SW 1271 (cell line): ENCODE results near the gene NRAP.

ENCODE experiments used
- DNase-seq, 2 experiments: peaks; one replicate each; lab custom pipeline; 2025; lab: John Stamatoyannopoulos, UW

Gene NRAP

GRCh38 chr10:113663908-113664307 lies at the start of gene NRAP:
Gene NRAP (minus strand): TSS chr10:113664041. CDS start chr10:113663882, 159 bp downstream.
- DNase-seq = no peak

GRCh38 chr10:113713640-113713982 lies 49.8 kb upstream of the NRAP start:
- no peak for DNase-seq

- DNase-seq = no peak
These were observed 49.2 kb upstream of the NRAP start for GRCh38 chr10:113712755-113713639.

DNA sequence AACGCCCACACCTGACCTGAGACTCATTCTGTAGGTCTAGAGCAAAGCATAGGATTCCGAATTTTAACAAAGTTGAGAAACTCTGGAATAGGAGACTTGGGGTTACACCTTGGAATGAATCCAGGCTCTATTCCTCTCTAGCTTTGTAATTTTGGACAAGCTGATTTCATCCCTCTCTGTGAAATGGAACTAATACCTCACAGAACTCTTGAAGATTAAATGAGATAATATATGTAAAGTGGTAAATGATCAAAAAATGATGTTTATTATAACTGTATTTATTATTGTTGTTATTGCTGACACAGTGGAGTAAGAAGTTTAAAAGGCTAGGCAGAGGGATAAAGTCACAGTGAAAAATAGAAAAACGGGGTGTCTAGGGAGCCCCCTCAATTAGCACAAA lies 48.2 kb upstream of the NRAP start:
- DNase-seq = no peak

DNA sequence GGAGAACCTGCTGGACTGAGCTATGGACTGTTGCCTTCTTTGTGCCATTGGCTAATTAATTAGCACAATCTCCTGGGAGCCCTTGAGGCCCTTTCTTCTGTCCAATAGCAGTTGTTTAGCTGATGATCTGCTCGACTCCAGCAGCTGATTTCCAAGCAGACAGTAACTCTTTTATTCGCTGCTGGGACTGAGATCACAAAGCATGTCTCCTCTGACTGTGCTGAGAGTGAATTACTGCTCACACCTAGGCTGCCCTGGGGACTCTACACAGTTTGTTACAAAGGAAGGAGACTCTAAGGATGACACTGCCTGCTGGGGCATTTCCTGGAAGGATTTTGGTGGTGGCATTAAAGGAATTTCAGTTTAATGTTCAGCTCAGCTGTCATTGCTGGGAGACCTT lies 47.3 kb upstream of the NRAP start:
- no peak for DNase-seq

- DNase-seq = peak in 1 of 2 experiments; percentile 4
These were observed 45.5 kb upstream of the NRAP start for GRCh38 chr10:113709221-113709838.

- DNase-seq = no peak
These were observed 44.8 kb upstream of the NRAP start for GRCh38 chr10:113708640-113709039.

DNA sequence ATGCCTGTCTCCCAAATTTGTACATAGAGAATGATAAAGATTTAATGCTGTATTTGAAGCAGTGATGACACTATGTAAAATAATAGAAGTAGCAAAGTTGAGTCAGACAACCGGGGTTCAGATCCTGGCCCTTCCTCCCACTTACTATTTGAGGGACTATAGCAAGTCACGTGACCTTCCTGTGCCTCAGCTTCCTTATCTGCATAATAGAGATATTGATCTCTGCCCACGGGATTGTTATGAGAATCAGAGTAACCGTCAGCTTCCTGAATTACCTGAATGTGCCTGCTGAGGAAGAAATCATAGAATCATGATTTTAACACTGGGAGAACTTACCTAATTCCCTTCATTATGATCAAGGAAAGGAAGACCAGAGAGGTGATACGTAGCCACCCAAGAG lies 42.8 kb upstream of the NRAP start:
- no peak for DNase-seq

- no peak for DNase-seq
These were observed 41.5 kb upstream of the NRAP start for GRCh38 chr10:113705344-113705652.

DNA sequence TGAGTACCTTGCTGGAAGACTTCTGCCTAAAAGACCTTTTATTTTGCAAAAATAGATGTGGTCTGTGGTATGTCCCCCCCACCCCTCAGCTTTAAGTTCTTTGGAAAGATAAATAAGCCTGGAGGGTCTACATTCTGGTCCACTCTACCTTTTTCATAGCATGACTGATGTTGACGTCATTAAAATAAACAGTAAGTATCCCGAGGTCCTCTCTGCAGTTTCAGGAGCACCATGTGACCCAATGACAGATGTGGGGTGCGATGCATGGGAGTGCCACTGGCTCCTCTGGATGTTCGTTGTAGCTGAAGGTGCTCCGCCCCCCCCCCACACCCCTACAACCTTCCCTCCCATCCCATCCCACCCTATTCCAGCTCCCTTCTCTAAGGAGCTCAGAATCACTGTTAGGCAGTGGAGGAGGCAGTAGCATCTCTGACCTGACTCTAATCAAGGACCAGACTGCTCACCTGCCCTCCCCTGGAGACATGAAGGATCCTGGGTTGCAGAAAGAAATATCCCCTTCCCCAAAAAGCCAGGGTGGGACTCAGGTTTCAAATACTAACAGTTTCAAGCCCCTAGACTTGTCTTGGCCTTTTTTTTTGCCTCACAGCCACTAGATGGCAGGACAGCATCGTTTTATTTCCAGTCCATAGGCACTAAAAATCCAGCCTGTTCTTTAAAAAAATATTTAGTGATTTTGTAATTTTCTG lies 40.9 kb upstream of the NRAP start:
- peak in 1 of 2 experiments; percentile 12 for DNase-seq

DNA sequence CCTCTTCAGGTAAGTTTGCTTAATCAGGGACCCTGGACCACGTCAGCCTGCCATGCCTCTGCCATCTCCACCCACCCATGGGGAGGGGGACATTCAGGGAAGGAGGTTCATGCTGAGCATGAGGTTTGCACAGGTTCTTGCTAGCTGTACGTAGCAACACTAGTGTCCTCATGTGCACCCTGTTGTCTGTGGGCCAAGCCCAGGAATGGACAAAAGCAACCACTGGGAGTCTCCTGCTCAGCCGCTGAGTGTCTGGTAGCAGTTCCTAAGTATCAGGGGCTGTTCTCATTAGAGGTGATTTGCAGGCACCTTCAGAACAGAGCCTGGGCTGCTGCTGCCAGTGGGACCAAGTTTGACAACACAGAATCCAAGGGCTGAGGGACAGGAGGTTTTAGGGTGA lies 33.8 kb upstream of the NRAP start:
- DNase-seq = no peak

- DNase-seq = no peak
These were observed 31.9 kb upstream of the NRAP start for GRCh38 chr10:113695691-113696090.

DNA sequence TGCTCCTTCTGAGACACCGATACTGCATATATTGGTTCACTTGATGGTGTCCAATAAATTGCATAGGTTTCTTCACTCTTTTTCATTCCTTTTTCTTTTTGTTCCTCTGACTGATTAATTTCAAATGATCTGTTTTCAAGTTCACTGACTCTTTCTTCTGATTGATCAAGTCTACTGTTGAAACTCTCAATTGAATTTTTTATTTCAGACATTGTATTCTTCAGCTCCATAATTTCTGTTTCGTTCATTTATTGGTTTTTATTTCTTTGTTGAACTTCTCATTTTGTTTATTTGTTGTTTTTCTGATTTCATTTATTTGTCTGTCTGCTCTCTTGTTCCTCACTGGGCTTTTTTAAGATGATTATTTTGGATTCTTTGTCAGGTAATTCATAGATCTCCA lies 29.5 kb upstream of the NRAP start:
- DNase-seq = no peak

- DNase-seq = no peak
These were observed 28.4 kb upstream of the NRAP start for GRCh38 chr10:113692271-113692670.

DNA sequence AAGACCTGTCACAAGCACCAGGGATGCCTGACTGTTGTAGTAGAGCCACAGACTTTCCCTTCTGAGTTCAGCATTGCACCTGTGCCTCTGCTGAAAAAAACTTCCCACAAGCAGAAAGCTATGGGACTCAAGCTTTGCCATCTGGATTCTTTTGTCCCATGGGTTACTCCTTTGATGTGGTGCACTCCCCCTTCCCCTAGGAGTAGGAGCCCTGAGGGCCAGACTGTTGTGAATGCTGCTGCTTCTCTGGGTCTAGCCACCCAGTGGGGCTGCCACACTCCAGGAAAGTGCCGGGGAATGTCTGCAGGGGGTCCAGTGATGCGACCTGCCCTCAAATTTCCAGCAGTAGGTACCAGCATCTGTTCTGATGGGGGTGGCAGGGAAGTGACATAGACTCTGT lies 27.5 kb upstream of the NRAP start:
- DNase-seq = no peak

DNA sequence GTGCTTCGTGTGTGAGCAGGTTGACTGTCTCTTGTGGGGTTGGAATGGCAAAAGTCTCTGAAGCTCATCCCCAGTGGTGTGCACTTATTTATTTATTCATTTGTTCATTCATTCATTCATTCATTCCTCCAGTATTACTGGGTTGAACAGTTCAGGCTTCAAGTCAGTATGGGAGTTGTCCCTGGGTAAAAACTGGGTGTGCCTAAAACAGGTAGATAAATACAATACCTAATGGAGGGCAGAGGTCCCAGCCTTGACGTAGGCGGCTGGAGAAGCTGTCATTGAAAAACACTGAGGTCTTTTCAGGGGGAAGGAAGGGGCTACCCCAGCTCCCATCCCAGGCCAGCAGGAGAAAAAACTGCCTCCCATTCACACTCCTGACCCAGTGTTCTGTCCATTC lies 26.9 kb upstream of the NRAP start:
- no peak for DNase-seq

DNA sequence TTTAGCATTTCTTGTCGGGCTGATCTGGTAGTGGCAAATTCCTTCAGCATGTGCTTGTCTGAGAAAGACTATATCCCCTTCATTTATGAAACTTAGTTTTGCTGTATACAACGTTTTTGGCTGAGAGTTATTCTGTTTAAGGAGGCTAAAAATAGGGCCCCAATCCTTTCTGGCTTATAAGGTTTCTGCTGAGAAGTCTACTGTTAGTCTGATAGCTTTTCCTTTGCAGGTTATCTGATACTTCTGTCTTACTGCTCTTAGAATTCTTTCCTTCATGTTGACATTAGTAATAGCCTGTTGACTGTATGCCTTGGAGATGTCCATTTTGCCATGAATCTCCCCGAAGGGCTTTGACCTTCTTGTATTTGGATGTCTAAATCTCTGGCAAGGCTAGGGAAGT lies 25.7 kb upstream of the NRAP start:
- no peak for DNase-seq

- no peak for DNase-seq
These were observed 25.2 kb upstream of the NRAP start for GRCh38 chr10:113689057-113689456.

DNA sequence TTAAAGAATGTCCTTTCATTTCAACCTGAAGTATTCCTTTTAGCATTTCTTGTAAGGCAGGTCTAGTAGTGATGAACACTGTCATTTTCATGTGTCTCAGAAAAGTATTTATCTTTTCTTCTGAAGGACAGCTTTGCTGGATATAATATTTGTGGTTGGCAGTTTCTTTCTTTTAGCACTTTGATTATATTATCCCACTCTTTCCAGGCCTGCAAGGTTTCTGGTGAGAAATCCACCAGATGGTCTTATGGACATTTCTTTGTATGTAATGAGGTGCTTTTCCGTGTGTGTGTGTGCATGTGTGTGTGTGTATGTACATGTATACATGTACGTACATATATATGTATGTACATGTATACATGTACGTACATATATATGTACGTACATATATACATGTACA lies 23.2 kb upstream of the NRAP start:
- no peak for DNase-seq

DNA sequence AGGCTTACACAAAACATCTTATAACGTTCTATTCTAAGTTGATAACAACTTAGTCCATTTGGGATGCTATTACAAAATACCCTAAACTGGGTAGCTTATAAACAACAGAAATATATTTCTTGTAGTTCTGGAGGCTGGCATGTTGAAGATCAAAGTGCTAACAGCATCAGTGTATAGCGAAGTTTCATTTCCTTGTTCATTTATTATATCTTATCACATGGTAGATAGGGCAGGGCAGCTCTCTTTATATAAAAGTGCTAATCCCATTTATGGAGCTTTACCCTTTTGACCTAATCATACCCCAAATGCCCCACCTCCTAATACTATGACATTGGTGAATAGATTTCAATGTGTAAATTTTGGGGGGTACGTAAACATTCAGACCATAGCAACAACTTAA lies 22.2 kb upstream of the NRAP start:
- DNase-seq = no peak

- DNase-seq = no peak
These were observed 19.5 kb upstream of the NRAP start for GRCh38 chr10:113683300-113683699.

GRCh38 chr10:113681533-113682470 lies 18.0 kb upstream of the NRAP start:
- no peak for DNase-seq
